K562 treated with DMSO at 1 percent for 12 hours (cell line): Measurements from ENCODE around the gene ZNF627. TPM values are rescaled to one million over a fixed set of nuclear protein-coding genes. Genes with fewer than 3 reads are reported as not detected.

Source experiments
- total RNA-seq: library from RNA; unstranded; fragments of 300-600 nt; gene quantifications from 2 replicates; pipeline ENCODE4 v1.2.3, GENCODE V29; 2022; ENCODE audit not compliant: insufficient read depth

The ZNF627 gene
- 5.6 and 10.2 TPM in 2 replicates for total RNA-seq

DNA sequence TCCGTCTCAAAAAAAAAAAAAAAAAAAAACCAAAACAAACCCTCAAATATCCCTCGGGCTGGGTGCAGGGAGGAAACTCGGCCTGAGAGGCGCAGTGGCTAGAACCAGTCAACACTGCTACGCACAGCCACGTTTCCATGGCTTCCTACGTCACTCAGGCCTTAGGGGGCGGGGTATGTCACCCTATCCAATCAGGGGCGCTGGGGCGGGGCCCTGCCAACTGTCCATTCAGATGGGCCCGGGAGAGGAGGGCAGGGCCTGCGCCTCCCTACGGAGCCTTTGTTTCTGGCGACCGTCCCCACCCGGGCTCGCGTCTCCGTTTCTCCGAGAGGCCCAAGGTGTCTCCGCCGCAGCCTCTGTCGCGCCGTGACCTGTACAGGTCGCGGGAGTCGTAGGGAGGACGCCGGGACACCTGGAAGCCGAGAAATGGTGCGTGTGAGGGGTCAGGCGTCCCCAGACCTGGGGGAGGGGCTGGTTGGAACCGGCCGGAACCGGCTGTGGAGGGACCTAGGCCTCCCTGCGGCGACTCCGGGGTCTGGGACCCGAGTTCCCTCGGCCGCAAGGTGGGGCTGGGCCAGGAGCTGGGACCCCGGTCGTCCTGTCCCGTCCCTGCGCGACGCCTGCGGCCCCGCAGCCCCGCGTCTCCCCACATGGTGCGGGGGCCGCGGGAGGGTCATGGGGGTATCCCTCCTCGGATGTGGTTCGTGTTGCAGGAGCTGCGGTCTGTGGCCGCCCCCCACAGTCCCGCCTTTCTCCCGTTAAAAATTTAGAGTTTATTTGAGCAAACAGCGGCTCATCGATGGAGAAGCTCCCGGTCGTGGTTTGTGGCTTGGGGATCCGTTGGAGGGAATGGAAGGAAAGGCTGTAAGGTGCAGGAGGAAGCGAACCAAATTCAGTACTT is at the start of gene ZNF627:
Gene ZNF627 (plus strand): TSS at position 282 of the 901 bp plus-strand sequence. CDS start 145 bp downstream, at position 427.

DNA sequence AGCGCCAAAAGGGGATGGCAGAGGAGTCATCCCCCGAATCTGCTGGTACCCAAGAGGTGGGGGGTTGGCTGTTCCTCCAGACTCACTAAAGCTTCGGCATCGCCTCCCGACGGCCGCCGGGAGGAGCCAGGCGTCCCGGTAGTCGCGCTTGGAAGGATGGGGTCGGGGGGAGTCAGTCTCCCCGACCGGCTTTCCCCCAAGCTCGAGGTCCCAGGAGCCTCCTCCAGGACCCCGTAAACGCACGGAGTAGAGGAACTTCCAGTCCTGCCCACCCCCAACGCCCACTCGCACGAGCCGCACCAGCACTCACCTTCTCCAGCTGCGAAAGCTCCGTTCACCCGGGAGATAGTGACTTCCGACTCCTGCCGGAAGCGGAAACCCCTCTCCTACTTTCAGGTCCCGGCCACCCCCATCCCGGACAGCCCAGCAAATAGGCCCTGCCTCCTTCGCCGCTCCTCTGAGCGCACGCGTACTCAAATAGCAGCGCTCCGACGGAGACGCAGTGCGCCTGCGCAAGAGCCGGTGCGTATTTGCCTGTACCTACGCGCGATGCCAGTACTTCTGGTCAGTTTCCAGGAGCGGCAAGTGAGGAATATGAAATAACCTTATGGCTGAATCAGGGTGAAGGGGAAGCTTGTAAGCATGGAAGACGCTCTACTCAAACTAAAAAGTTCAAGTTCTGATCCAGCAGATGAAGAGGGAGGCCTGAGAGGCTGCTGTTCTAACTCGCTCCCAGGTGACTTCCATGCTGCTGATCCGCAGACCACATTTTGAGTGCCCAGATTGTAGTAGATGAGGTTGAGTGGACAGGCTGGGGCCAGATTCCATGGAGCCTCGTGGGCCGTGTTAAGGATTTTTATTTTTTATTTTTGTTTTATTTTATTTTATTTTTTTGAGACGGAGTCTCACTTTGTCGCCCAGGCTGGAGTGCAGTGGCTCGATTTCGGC is 38.1 kb upstream of the ZNF627 start, which contains the start of gene ELOF1:
Gene ELOF1 (minus strand): TSS at position 350 of the 948 bp plus-strand sequence. CDS start 4,883 bp downstream, outside the sequence.

GRCh38 chr19:11577451-11578257 is 19.6 kb upstream of the ZNF627 start, which contains the start of gene ACP5:
ACP5 (minus strand) TSS chr19:11577645; CDS start chr19:11577317, 328 bp downstream.

Other genes starting within 250 kb of the ZNF627 start
- 23.2 and 37.6 TPM in 2 replicates for gene PLPPR2, start 242.1 kb upstream of the ZNF627 start, total RNA-seq
- 4.0 and 4.5 TPM in 2 replicates for gene SWSAP1, start 222.8 kb upstream of the ZNF627 start, total RNA-seq
- 11.9 and 13.5 TPM in 2 replicates for gene EPOR, start 213.2 kb upstream of the ZNF627 start, total RNA-seq
- gene RGL3, start 178.2 kb upstream of the ZNF627 start, total RNA-seq = 1.3 and 2.0 TPM in 2 replicates
- 1.1 TPM in 1 of 2 replicates, not detected in the other for gene ODAD3, start 162.4 kb upstream of the ZNF627 start, total RNA-seq
- gene PRKCSH, start 161.8 kb upstream of the ZNF627 start, total RNA-seq = 269 and 367 TPM in 2 replicates
- not detected in 2 replicates for gene ELAVL3, start 116.4 kb upstream of the ZNF627 start, total RNA-seq
- 9.0 and 9.8 TPM in 2 replicates for gene ZNF653, start 91.6 kb upstream of the ZNF627 start, total RNA-seq
- gene ECSIT, start 68.3 kb upstream of the ZNF627 start, total RNA-seq = 43.6 and 45.8 TPM in 2 replicates
- gene CNN1, start 58.6 kb upstream of the ZNF627 start, total RNA-seq = 2.0 and 5.0 TPM in 2 replicates
- 115 and 131 TPM in 2 replicates for gene ELOF1, start 38.3 kb upstream of the ZNF627 start, total RNA-seq
- gene ACP5, start 19.8 kb upstream of the ZNF627 start, total RNA-seq = 34.2 and 38.6 TPM in 2 replicates
- 5.8 and 12.8 TPM in 2 replicates for gene ZNF823, start 141.5 kb downstream of the ZNF627 start, total RNA-seq
- gene ZNF441, start 169.5 kb downstream of the ZNF627 start, total RNA-seq = 0.69 and 5.4 TPM in 2 replicates
- 0.74 TPM in 1 of 2 replicates, not detected in the other for gene ZNF491, start 201.0 kb downstream of the ZNF627 start, total RNA-seq
- 3.1 and 8.0 TPM in 2 replicates for gene ZNF440, start 216.8 kb downstream of the ZNF627 start, total RNA-seq